Endothelial cell of umbilical vein (primary cell): ENCODE results near the gene PGA5. TPM values are rescaled to one million over a fixed set of nuclear protein-coding genes. Genes with fewer than 3 reads are reported as not detected.

Experiments used
- BruUV-seq: library from RNA; stranded (reverse); fragments of 400-500 nt; replicated peaks from 2 replicates; lab custom pipeline; 2021; lab: Mats Ljungman, UMichigan
- CTCF ChIA-PET: fragments of 300-600, 350-600 bp; sonication (Branson Sonifier 250); formaldehyde crosslinking; loops from one replicate; lab custom pipeline; 2021; ENCODE audit warnings: antibody characterized with exemption, inconsistent platforms; lab: Charles Lee
- POLR2A ChIA-PET: fragments of 300-600, 350-600 bp; sonication (Branson Sonifier 250); formaldehyde crosslinking; loops from one replicate; lab custom pipeline; 2021; ENCODE audit warnings: antibody characterized with exemption, inconsistent platforms; lab: Charles Lee
- DNase-seq: peaks from one replicate; pipeline ENCODE4 v3.0.0-alpha.2; 2011; ENCODE audit warnings: low read depth, low spot score
- FAIRE-seq: peaks from 2 replicates; lab custom pipeline; 2011; peaks lifted over from hg19 to GRCh38; lab: Jason Lieb, UNC
- H2AFZ ChIP-seq: 2 replicates; pipeline ENCODE4 v1.6.0; 2012; ENCODE audit warnings: low read depth, low read length, control low read depth, inconsistent platforms
- H3K27ac ChIP-seq: 2 replicates; pipeline ENCODE4 v1.5.1; 2011; ENCODE audit warnings: low read depth, mild to moderate bottlenecking, control low read depth, low read length, moderate library complexity; ENCODE audit not compliant: insufficient read depth
- H3K27me3 ChIP-seq, 2 experiments: 2 replicates each; pipeline versions ENCODE4 v1.6.0 to v1.6.1; 2011; ENCODE audit warnings: low read length in 2 of 2, mixed read lengths in 1 of 2; ENCODE audit not compliant: control insufficient read depth in 2 of 2, insufficient read depth in 2 of 2
- H3K36me3 ChIP-seq, 2 experiments: 2 replicates in 1 of 2; 3 replicates in 1 of 2; pipeline ENCODE4 v1.5.1; 2011; ENCODE audit warnings: low read length in 2 of 2, mild to moderate bottlenecking in 1 of 2, moderate library complexity in 1 of 2; ENCODE audit not compliant: control insufficient read depth in 2 of 2, insufficient read depth in 2 of 2; ENCODE audit errors: extremely low read depth in 1 of 2
- H3K4me1 ChIP-seq: 3 replicates; pipeline ENCODE4 v1.5.1; 2011; ENCODE audit warnings: mild to moderate bottlenecking, low read length; ENCODE audit not compliant: control insufficient read depth, insufficient read depth; ENCODE audit errors: extremely low read depth
- H3K4me2 ChIP-seq: 2 replicates; pipeline ENCODE4 v1.6.1; 2011; ENCODE audit warnings: low read length, control low read depth, mixed read lengths; ENCODE audit not compliant: insufficient read depth
- H3K4me3 ChIP-seq, 3 experiments: fragments of 200-600 bp in 1 of 3; sonication (generic), shearing (Covaris generic) in 1 of 3; replicated peaks in 1 of 3; 2 replicates each; pipeline ENCODE4 v1.5.1; 2011 to 2016; ENCODE audit warnings: control low read depth in 3 of 3, low read length in 3 of 3, mild to moderate bottlenecking in 2 of 3, inconsistent platforms in 1 of 3, low read depth in 1 of 3, moderate library complexity in 1 of 3; ENCODE audit not compliant: insufficient read depth in 1 of 3
- H3K79me2 ChIP-seq: 2 replicates; pipeline ENCODE4 v1.6.0; 2012; ENCODE audit warnings: low read length, inconsistent platforms; ENCODE audit not compliant: control insufficient read depth, insufficient read depth
- H3K9ac ChIP-seq: replicated peaks from 2 replicates; pipeline ENCODE3; 2011; ENCODE audit warnings: low read length, control low read depth; ENCODE audit not compliant: insufficient read depth; ENCODE audit errors: extremely low read depth
- H3K9me1 ChIP-seq: replicated peaks from 3 replicates; pipeline ENCODE4 v1.6.0; 2011; ENCODE audit warnings: mild to moderate bottlenecking, low read length; ENCODE audit not compliant: control insufficient read depth, insufficient read depth; ENCODE audit errors: extremely low read depth
- H3K9me3 ChIP-seq: replicated peaks from 2 replicates; pipeline ENCODE4 v1.5.1; 2012; ENCODE audit warnings: low read length, inconsistent platforms; ENCODE audit not compliant: control insufficient read depth, insufficient read depth
- H4K20me1 ChIP-seq: replicated peaks from 2 replicates; pipeline ENCODE3; 2011; ENCODE audit warnings: mild to moderate bottlenecking, low read length; ENCODE audit not compliant: control insufficient read depth, insufficient read depth; ENCODE audit errors: extremely low read depth
- CTCF ChIP-seq, 2 donors: IDR thresholded peaks; 1 replicate in 1 of 2; 2 replicates in 1 of 2; pipeline ENCODE4 v1.5.1; 2011; ENCODE audit warnings: low read length in 2 of 2, mild to moderate bottlenecking in 2 of 2, moderate library complexity in 2 of 2, control low read depth in 1 of 2, inconsistent platforms in 1 of 2, low read depth in 1 of 2; ENCODE audit not compliant: insufficient read depth in 1 of 2; ENCODE audit errors: extremely low read depth in 1 of 2
- EZH2 ChIP-seq: IDR thresholded peaks from 2 replicates; pipeline ENCODE4 v1.6.1; 2012; ENCODE audit warnings: borderline replicate concordance, low read depth, mild to moderate bottlenecking, moderate library complexity, low read length, inconsistent platforms; ENCODE audit not compliant: severe bottlenecking
- FOS ChIP-seq: IDR thresholded peaks from 2 replicates; pipeline ENCODE4 v1.6.1; 2011; ENCODE audit warnings: mild to moderate bottlenecking, low read length, moderate library complexity, borderline replicate concordance; ENCODE audit not compliant: insufficient read depth
- GATA2 ChIP-seq: IDR thresholded peaks from 2 replicates; pipeline ENCODE4 v1.7.0; 2011; ENCODE audit warnings: low read depth, mild to moderate bottlenecking, moderate library complexity, mixed read lengths, low read length; ENCODE audit not compliant: insufficient read length, insufficient read depth
- JUN ChIP-seq: IDR thresholded peaks from 2 replicates; pipeline ENCODE4 v1.6.1; 2011; ENCODE audit warnings: borderline replicate concordance, low read depth; ENCODE audit not compliant: insufficient read length, insufficient read depth
- MAX ChIP-seq: IDR thresholded peaks from 2 replicates; pipeline ENCODE4 v1.6.1; 2011; ENCODE audit not compliant: insufficient read depth, insufficient read length
- MYC ChIP-seq: IDR thresholded peaks from one replicate; pipeline ENCODE4 v1.6.1; 2011; ENCODE audit warnings: mild to moderate bottlenecking, low read depth, low read length
- POLR2A ChIP-seq: IDR thresholded peaks from 2 replicates; pipeline ENCODE4 v1.6.1; 2012; ENCODE audit warnings: low read depth, mild to moderate bottlenecking, control low read depth, low read length
- POLR2AphosphoS5 ChIP-seq: IDR thresholded peaks from 2 replicates; pipeline ENCODE4 v1.6.1; 2012; ENCODE audit warnings: low read depth, mild to moderate bottlenecking, control low read depth, low read length, moderate library complexity; ENCODE audit not compliant: insufficient read depth
- dilution Hi-C: fragments of 300-500 bp; cut with MboI; formaldehyde crosslinking; loops from one replicate; pipeline ENCODE4 v1.15.0; 2019; ENCODE audit warnings: low sequenced_read_pairs; ENCODE audit not compliant: extremely low pct_ligation_motif_present
- intact Hi-C: fragments of 100-400 bp; cut with micrococcal nuclease; formaldehyde crosslinking; loops from one replicate; pipeline ENCODE4 v1.10.0; 2022
- polyA plus RNA-seq, 4 experiments: library from polyadenylated mRNA; depleted of rRNA in 3 of 4; stranded (reverse) in 3 of 4; unstranded in 1 of 4; fragments of >200 nt; gene quantifications; 2 replicates each; pipeline versions ENCODE4 v1.2.1 to v1.2.3, GENCODE V29; 2011 to 2012; ENCODE audit warnings: missing spikeins in 1 of 4
- total RNA-seq: library from RNA; stranded (reverse); gene quantifications from 2 replicates; pipeline ENCODE4 v1.2.3, GENCODE V29; 2021

The PGA5 gene
- total and polyA plus RNA-seq, 2 donors (not counting 3 experiments of a cell fraction or from before 2014, with no cell fraction given) = not detected

- no TSS peak for BruUV-seq
- H2AFZ ChIP-seq = no peak overlapping the region
- H3K4me1 ChIP-seq = no peaks in the 10 kb centered on the region
- intact Hi-C loops (no loop called here), dilution Hi-C loops (no loop called here)
- no peaks in the 10 kb centered on the region for H4K20me1 ChIP-seq
- H3K4me3 ChIP-seq = no peak overlapping the region
- H3K79me2 ChIP-seq = no peaks in the 10 kb centered on the region
- H3K9ac ChIP-seq = no peak overlapping the region
- H3K9me1 ChIP-seq = no peaks in the 10 kb centered on the region
- no peak for FAIRE-seq
- TF ChIP-seq FOS (no peak), CTCF (IDR thresholded peaks at IDR 0.05; ENCODE audit: extremely low read depth in 1 of 2, insufficient read depth in 1 of 2, low read depth in 1 of 2, low read length in 2 of 2) (no peak), POLR2AphosphoS5 (no peak), POLR2A (no peak), EZH2 (no peak), GATA2 (no peak), MYC (no peak), MAX (no peak), JUN (no peak)
- DNase-seq = no peak
- H3K9me3 ChIP-seq = no peaks in the 10 kb centered on the region
- H3K27ac ChIP-seq = no peak overlapping the region
- no peaks in the 10 kb centered on the region for H3K36me3 ChIP-seq
- H3K27me3 ChIP-seq = no peaks in the 10 kb centered on the region
- H3K4me2 ChIP-seq = no peak overlapping the region
- ChIA-PET CTCF (interaction anchor here (1.3 kb wide), 1 partner anchor 12 kb away, joined by 3 read pairs; no protein-coding TSS in a partner anchor), POLR2A (no interaction called here)
These were observed 26.5 kb downstream of the PGA5 start for GRCh38 chr11:61267437-61267841.
